Trophoblast cell (in vitro differentiated cells and primary cell): ENCODE results near the gene POLR2C.

Experiments used
- DNase-seq, 2 donors: peaks; one replicate each; pipeline ENCODE4 v3.0.0-alpha.2; 2016
- H2AFZ ChIP-seq: 2 replicates; pipeline ENCODE4 v1.6.1; 2013; ENCODE audit warnings: low read length, moderate library complexity, mild to moderate bottlenecking; ENCODE audit not compliant: insufficient read depth, poor library complexity
- H2AK5ac ChIP-seq: 2 replicates; pipeline ENCODE4 v1.6.1; 2013; ENCODE audit warnings: mild to moderate bottlenecking, low read length
- H2BK120ac ChIP-seq: 2 replicates; pipeline ENCODE4 v1.6.1; 2013; ENCODE audit warnings: low read length, mild to moderate bottlenecking, moderate library complexity; ENCODE audit not compliant: insufficient read depth, poor library complexity
- H2BK12ac ChIP-seq: 2 replicates; pipeline ENCODE4 v1.6.1; 2013; ENCODE audit warnings: mild to moderate bottlenecking, low read length, moderate library complexity
- H2BK5ac ChIP-seq: 2 replicates; pipeline ENCODE4 v1.6.1; 2013; ENCODE audit warnings: low read length, low read depth, moderate library complexity, mild to moderate bottlenecking; ENCODE audit not compliant: poor library complexity
- H3K14ac ChIP-seq: 2 replicates; pipeline ENCODE4 v1.6.1; 2013; ENCODE audit warnings: mild to moderate bottlenecking, low read length
- H3K18ac ChIP-seq: 2 replicates; pipeline ENCODE4 v1.6.1; 2013; ENCODE audit warnings: mild to moderate bottlenecking, low read length
- H3K23ac ChIP-seq: 2 replicates; pipeline ENCODE4 v1.6.1; 2013; ENCODE audit warnings: low read length
- H3K27ac ChIP-seq: 2 replicates; pipeline ENCODE4 v1.5.1; 2013; ENCODE audit warnings: low read depth, mild to moderate bottlenecking, inconsistent platforms, low read length, moderate library complexity
- H3K27me3 ChIP-seq: 2 replicates; pipeline ENCODE4 v1.6.1; 2013; ENCODE audit warnings: inconsistent platforms, mild to moderate bottlenecking, low read length, moderate library complexity; ENCODE audit not compliant: insufficient read depth
- H3K36me3 ChIP-seq, 2 experiments: 1 replicate in 1 of 2; 2 replicates in 1 of 2; pipeline ENCODE4 v1.6.1; 2013; ENCODE audit warnings: low read length in 2 of 2, mild to moderate bottlenecking in 2 of 2, moderate library complexity in 1 of 2; ENCODE audit not compliant: insufficient read depth in 2 of 2, control insufficient read depth in 1 of 2
- H3K4ac ChIP-seq: 2 replicates; pipeline ENCODE4 v1.6.1; 2013; ENCODE audit warnings: low read depth, mild to moderate bottlenecking, low read length, moderate library complexity
- H3K4me1 ChIP-seq, 2 experiments: 1 replicate in 1 of 2; 2 replicates in 1 of 2; pipeline ENCODE4 v1.6.1; 2013; ENCODE audit warnings: low read length in 2 of 2, mild to moderate bottlenecking in 2 of 2, moderate library complexity in 1 of 2; ENCODE audit not compliant: insufficient read depth in 2 of 2, control insufficient read depth in 1 of 2
- H3K4me2 ChIP-seq: 2 replicates; pipeline ENCODE4 v1.6.1; 2013; ENCODE audit warnings: inconsistent platforms, mild to moderate bottlenecking, low read length, moderate library complexity
- H3K4me3 ChIP-seq: 2 replicates; pipeline ENCODE4 v1.5.1; 2013; ENCODE audit warnings: mild to moderate bottlenecking, low read depth, low read length, inconsistent platforms
- H3K79me1 ChIP-seq: one replicate; pipeline ENCODE4 v1.6.1; 2013; ENCODE audit warnings: low read length
- H3K79me2 ChIP-seq: 2 replicates; pipeline ENCODE4 v1.6.1; 2013; ENCODE audit warnings: low read length, mild to moderate bottlenecking; ENCODE audit not compliant: control insufficient read depth, insufficient read depth, poor library complexity
- H3K9ac ChIP-seq: 2 replicates; pipeline ENCODE4 v1.6.1; 2013; ENCODE audit warnings: mild to moderate bottlenecking, low read length
- H3K9me3 ChIP-seq: 2 replicates; pipeline ENCODE4 v1.6.1; 2013; ENCODE audit warnings: low read depth, mild to moderate bottlenecking, control low read depth, inconsistent platforms, low read length; ENCODE audit not compliant: insufficient read depth
- H4K12ac ChIP-seq: 2 replicates; pipeline ENCODE4 v1.6.1; 2013; ENCODE audit warnings: low read depth, mild to moderate bottlenecking, low read length, moderate library complexity
- H4K8ac ChIP-seq: 2 replicates; pipeline ENCODE4 v1.6.1; 2013; ENCODE audit warnings: low read depth, mild to moderate bottlenecking, low read length, moderate library complexity
- H4K91ac ChIP-seq: one replicate; pipeline ENCODE4 v1.6.1; 2013; ENCODE audit warnings: low read depth, mild to moderate bottlenecking, low read length, moderate library complexity
- WGBS: extraction: QIAGEN DNeasy Blood & Tissue Kit; methylation state at CpG from one replicate; pipeline ENCODE4 v1.1.7; 2013; ENCODE audit warnings: missing lambda C conversion rate; ENCODE audit not compliant: insufficient read length, insufficient coverage; ENCODE audit errors: extremely low coverage; 5-methylcytosine and 5-hydroxymethylcytosine counted together

Gene POLR2C

DNA sequence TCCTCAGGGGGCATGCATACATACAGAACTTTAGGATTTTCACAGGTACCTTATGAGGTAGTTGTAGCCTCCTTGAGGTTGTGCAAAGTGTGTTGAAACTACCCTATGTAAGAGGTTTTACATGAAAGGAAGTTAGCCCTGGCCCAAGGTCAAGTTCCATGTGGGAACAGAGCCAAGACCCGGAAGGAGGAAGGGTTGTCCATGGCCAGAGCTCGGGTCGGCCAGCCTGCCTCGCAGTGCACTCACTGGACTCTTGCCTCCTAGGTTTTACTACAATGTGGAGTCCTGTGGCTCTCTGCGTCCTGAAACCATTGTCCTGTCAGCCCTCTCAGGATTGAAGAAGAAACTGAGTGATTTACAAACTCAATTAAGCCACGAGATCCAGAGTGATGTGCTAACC is 8.2 kb downstream of the POLR2C start:
- H2BK12ac ChIP-seq = no peak overlapping the region
- H4K8ac ChIP-seq = no peak overlapping the region
- no peak overlapping the region for H3K4me2 ChIP-seq
- peaks cover 70 to 83% of the 10 kb centered on the region in 2 experiments for H3K36me3 ChIP-seq
- no peak overlapping the region for H3K18ac ChIP-seq
- no peaks in the 10 kb centered on the region for H3K9me3 ChIP-seq
- no peak overlapping the region for H2BK5ac ChIP-seq
- no peak overlapping the region for H4K12ac ChIP-seq
- H3K79me2 ChIP-seq = no peaks in the 10 kb centered on the region
- H3K4me1 ChIP-seq = peaks cover 7 to 10% of the 10 kb centered on the region in 2 experiments
- peak overlapping the region; percentile 35 for H3K27ac ChIP-seq
- H2BK120ac ChIP-seq = no peak overlapping the region
- H3K4me3 ChIP-seq = no peak overlapping the region
- no peak overlapping the region for H3K9ac ChIP-seq
- no peak for DNase-seq
- H3K79me1 ChIP-seq = peaks cover 9% of the 10 kb centered on the region
- H3K27me3 ChIP-seq = no peaks in the 10 kb centered on the region
- H2AK5ac ChIP-seq = no peak overlapping the region
- H3K14ac ChIP-seq = no peak overlapping the region
- H3K4ac ChIP-seq = no peak overlapping the region
- WGBS = no CpG with 5 or more reads among the region's 6 CpGs
- H4K91ac ChIP-seq = no peak overlapping the region
- H2AFZ ChIP-seq = no peak overlapping the region
- no peak overlapping the region for H3K23ac ChIP-seq

- no peak overlapping the region for H3K23ac ChIP-seq
- H3K14ac ChIP-seq = no peak overlapping the region
- no peak overlapping the region for H2AK5ac ChIP-seq
- H2AFZ ChIP-seq = no peak overlapping the region
- H3K79me2 ChIP-seq = no peaks in the 10 kb centered on the region
- H3K79me1 ChIP-seq = peaks cover 12% of the 10 kb centered on the region
- no peak overlapping the region for H2BK12ac ChIP-seq
- H4K8ac ChIP-seq = no peak overlapping the region
- H2BK5ac ChIP-seq = no peak overlapping the region
- no peak for DNase-seq
- H4K12ac ChIP-seq = no peak overlapping the region
- H3K9me3 ChIP-seq = no peaks in the 10 kb centered on the region
- no CpG with 5 or more reads among the region's 1 CpG for WGBS
- H2BK120ac ChIP-seq = no peak overlapping the region
- H3K4me1 ChIP-seq = peaks cover 12 to 15% of the 10 kb centered on the region in 2 experiments
- no peak overlapping the region for H3K9ac ChIP-seq
- H3K27me3 ChIP-seq = no peaks in the 10 kb centered on the region
- peak overlapping the region; percentile 7 for H3K27ac ChIP-seq
- H3K18ac ChIP-seq = no peak overlapping the region
- no peak overlapping the region for H4K91ac ChIP-seq
- no peak overlapping the region for H3K4ac ChIP-seq
- H3K36me3 ChIP-seq = peaks cover 71 to 83% of the 10 kb centered on the region in 2 experiments
- H3K4me3 ChIP-seq = no peak overlapping the region
- no peak overlapping the region for H3K4me2 ChIP-seq
These were observed 8.7 kb downstream of the POLR2C start for GRCh38 chr16:57471209-57471608.

DNA sequence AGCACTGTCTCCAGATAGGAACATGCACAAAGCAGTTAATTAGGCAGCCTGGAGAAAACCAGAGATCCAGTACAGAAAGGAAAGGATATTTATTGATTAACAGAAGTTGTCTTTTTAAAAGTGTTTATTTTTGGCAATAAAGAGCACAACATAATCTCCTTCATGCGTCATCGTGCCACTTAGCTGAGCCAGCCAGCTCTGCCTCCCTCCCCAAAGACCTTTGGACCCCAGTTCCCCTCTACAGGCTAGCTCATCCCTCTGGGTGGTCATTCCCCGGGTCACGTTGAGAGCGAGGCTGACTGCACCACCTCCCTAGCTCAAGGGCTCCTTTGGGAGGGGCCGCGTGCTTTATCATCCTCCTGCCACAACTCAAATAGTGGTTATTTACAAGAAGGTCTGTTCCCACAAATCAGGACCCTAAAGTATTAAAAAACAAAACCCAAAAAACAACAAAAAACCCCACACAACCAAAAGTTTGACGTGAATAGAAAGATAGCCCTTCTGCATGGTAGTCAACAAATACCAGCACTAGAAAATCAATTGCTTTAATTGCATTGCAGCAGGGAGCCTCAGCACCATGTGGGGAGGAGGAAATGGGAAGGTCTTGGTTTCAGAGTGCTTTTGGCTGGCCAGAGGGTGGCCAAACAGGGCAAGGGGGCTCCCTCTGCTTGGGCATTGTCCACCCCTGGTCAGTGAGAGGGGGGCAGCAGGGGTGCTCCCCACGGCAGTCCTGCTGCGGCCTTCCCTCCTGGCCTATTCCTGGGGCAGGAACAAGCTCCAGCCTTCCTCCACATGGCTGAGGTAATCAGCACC is 9.6 kb downstream of the POLR2C start:
- H3K14ac ChIP-seq = peak overlapping the region; percentile 11
- H2AFZ ChIP-seq = no peak overlapping the region
- H3K27ac ChIP-seq = peak overlapping the region; percentile 59
- peaks cover 20 to 23% of the 10 kb centered on the region in 2 experiments for H3K4me1 ChIP-seq
- H3K79me2 ChIP-seq = peaks cover 3% of the 10 kb centered on the region
- no peak overlapping the region for H4K12ac ChIP-seq
- H3K23ac ChIP-seq = no peak overlapping the region
- H3K18ac ChIP-seq = peak overlapping the region; percentile 35
- H4K8ac ChIP-seq = no peak overlapping the region
- WGBS = no CpG with 5 or more reads among the region's 10 CpGs
- H3K4ac ChIP-seq = no peak overlapping the region
- H3K4me3 ChIP-seq = no peak overlapping the region
- H3K27me3 ChIP-seq = no peaks in the 10 kb centered on the region
- DNase-seq = no peak
- no peak overlapping the region for H3K4me2 ChIP-seq
- H3K36me3 ChIP-seq = peaks cover 76 to 87% of the 10 kb centered on the region in 2 experiments
- peak overlapping the region; percentile 20 for H2BK5ac ChIP-seq
- peaks cover 12% of the 10 kb centered on the region for H3K79me1 ChIP-seq
- no peak overlapping the region for H2BK12ac ChIP-seq
- no peak overlapping the region for H3K9ac ChIP-seq
- H4K91ac ChIP-seq = no peak overlapping the region
- no peak overlapping the region for H2BK120ac ChIP-seq
- no peaks in the 10 kb centered on the region for H3K9me3 ChIP-seq
- no peak overlapping the region for H2AK5ac ChIP-seq

DNA sequence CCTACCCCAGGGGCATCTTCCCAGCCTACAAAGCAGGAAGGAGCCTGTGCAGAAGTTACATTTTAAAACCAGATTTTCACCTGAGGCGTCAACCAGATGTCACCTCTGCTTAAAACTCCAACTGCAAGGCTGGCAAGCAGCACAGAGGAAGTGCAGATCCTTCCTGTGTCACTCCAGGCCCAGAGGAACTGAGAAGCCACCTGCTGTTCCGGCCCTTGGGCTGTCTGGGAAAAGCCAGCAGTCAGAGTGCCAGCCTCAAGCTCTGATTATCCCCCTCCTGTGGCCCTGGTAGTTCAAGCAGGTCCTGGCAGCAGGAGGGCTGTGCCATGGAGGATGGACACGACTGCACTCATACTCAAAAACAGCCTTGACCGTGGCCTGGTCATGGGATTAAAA is 10.2 kb downstream of the POLR2C start:
- peaks cover 8% of the 10 kb centered on the region for H3K79me2 ChIP-seq
- H3K27ac ChIP-seq = peak overlapping the region; percentile 55
- H3K79me1 ChIP-seq = peaks cover 12% of the 10 kb centered on the region
- no peak overlapping the region for H2AFZ ChIP-seq
- H3K27me3 ChIP-seq = no peaks in the 10 kb centered on the region
- no peak overlapping the region for H3K23ac ChIP-seq
- H3K4me1 ChIP-seq = peaks cover 26 to 28% of the 10 kb centered on the region in 2 experiments
- DNase-seq = no peak
- H2BK120ac ChIP-seq = no peak overlapping the region
- no peak overlapping the region for H3K4me2 ChIP-seq
- H4K12ac ChIP-seq = no peak overlapping the region
- H3K18ac ChIP-seq = no peak overlapping the region
- no peak overlapping the region for H2AK5ac ChIP-seq
- no peak overlapping the region for H3K4ac ChIP-seq
- H3K14ac ChIP-seq = no peak overlapping the region
- H2BK12ac ChIP-seq = no peak overlapping the region
- no peak overlapping the region for H4K91ac ChIP-seq
- no CpG with 5 or more reads among the region's 4 CpGs for WGBS
- no peak overlapping the region for H3K9ac ChIP-seq
- peaks cover under 1% of the 10 kb centered on the region for H3K9me3 ChIP-seq
- H3K4me3 ChIP-seq = no peak overlapping the region
- H3K36me3 ChIP-seq = peaks cover 82 to 93% of the 10 kb centered on the region in 2 experiments
- H4K8ac ChIP-seq = no peak overlapping the region
- H2BK5ac ChIP-seq = peak overlapping the region; percentile 20
